Activated CD8-positive, alpha-beta memory T cell treated with anti-CD3 and anti-CD28 coated beads, Interleukin-2, amount 50 U/mL, for 1 hour (primary cell): ENCODE results near the gene CACUL1.
"Not testable (repeated sequence)": the region's sequence is repeated elsewhere in the genome, so short reads cannot be mapped to it uniquely, and the experiment has no call there.

Source experiments
- DNase-seq: peaks from one replicate; pipeline ENCODE4 v3.0.0-alpha.2; 2020; ENCODE audit errors: extremely low read depth

The CACUL1 gene

DNA sequence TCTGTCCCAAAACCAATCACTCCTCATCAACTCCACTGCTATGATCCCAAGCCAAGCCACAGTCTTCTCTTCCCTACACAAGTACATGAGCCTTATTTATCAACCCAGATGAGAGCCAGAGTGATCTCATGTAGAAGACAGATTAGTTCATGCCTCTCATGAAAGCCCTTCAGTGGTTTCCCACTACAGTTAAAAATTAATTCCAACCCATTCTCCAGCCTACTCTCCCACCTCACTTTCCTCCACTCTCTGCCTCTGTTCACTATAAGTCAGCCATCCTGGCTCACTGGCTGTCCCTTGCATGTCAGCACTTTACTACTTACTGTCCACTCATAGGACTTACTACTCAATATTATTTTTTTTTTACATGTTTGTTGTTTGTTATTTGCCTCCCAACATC, 67.3 kb downstream of the CACUL1 start:
- DNase-seq: no peak

DNA sequence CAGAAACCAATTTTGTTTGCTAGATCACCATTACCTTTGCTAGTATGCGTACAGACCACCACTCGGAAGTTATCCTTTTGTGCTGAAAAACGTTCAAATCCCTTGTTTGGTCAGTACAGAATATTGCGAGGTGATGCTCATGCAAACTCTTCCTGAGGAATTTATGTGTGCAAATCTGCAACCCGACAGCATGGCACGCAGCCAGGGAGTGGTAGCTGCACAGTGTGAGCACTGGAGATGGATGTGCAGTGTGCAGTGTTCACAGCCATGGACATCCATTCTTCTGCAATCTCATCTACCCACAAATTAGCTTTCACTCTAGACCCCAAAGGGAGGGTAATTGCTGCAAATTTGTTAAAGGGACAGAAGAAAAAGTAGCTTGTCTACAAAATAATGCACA, 72.2 kb downstream of the CACUL1 start:
- DNase-seq: no peak

DNA sequence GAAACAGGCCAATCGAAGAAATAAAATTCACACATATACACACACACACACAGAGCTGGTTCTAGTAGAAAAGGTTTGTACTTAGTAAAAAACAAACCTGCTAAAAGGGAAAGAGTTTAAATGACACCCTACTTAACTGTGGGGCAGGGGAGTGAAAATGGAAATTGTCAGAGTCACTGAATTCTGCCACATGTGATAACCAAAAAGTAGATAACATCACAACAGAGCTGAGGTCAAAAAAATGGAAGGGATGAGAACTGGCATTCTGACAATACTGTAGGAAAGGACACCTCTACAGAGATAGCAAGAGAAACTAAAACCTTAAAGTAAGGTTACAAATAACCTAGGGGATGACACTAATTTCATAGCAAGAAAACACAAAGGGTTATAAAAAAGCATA, 74.6 kb downstream of the CACUL1 start:
- no peak for DNase-seq

DNA sequence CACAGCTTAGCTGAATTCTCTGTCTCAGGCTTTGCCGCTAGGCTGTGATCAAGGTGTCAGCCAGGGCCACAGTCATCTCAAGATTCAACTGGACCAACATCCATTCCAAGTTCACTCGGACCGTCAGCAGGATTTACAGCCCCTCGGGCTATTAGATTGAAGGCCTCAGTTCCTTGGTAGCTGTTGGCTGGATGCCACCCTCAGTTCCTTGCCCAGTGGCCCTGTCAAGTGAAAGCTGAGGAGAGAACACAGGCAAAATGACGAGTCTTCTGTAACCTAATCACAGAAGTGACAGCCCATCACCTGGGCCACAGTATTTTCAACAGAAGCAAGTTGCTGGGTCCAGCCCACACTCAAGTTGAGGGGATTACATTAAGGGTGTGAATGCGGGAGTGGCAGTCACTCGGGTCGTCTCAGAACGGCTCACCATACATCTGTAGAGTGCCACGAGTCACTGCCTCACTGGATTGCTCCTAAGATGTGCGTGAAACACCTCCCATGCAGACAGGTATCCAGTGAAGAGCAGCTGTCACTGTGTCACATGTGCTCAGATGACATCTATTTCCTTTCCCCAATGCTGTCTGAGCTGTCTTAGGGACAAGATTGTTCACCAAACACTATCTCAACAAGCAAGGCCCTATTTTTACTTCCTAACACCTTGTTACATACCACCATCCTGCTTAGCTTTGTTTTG, 80.4 kb downstream of the CACUL1 start:
- no peak for DNase-seq

DNA sequence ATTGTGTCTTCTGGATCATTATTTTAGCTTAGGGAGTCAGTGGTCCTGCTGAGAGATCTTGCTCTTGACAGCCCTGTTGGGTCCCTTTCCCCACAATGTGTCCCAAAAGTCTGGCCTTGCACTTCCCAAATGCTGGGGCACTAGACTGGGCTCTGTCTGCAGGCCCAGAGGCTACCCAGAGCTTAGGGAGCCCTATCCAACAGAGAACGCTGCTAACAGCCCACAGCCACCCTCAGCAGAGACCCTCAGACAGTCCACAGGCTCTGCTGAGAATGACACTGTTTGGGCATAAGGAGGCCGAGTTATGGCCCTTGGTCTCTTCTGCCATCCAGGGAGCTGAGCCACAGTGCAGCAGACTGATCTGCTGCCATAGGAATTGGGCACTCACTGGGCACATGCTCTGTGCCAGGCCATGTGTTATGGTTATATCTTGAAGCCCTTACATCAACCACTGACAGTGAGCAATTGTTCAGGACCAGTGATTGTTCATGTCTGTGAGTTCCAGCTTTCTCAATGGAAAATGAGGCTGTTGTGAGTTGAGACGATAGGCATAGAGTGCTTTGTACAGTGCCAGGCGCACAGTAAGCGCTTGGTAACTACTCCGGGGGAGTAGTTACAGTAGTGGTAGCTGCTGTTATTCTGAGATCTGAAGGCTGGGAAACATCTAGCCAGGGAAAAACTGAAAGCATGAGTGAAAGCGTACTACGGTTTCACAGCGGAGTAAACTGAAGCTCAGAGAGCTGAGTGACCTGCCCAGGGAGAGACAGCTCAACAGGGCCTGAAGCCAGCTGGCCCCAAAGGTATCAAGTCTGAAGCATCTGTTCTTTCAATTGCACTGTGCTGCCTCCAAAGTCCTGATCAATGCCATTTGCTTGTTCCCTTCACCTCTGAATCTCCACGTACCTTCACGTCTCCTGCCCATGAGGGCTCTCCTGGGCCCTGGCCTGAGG, 81.7 kb downstream of the CACUL1 start:
- DNase-seq: no peak

DNA sequence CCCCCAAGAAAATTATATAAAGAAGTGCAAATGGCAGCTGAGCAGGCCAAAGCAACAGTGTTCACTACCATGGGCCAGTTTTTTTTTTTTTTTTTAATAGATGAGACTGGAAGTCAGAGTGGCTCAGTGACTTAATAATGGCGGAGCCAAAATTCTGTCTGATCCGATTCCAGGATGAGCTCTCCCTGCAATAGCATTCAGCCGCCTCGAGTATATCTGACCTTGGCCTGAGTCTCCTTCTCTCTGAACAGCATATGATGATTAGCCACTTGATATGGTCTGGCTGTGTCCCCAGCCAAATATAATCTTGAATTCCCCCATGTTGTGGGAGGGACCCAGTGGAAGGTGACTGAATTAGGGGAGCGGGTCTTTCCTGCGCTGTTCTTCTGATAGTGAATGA, 82.6 kb downstream of the CACUL1 start:
- no peak for DNase-seq

DNA sequence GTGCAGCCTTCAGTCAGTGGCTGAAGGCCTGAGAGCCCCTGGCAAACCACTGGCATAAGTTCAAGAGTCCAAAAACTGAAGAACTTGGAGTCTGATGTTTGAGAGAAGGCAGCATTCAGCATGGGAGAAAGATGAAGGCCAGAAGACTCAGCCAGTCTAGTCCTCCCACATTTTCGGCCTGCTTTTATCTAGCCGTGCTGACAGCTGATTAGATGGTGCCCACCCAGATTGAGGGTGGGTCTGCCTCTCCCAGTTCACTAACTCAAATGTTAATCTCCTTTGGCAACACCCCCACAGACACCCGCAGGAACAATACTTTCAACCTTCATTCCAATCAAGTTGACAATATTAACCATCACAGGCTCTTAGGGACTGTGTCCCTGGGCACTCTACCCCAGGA, 83.5 kb downstream of the CACUL1 start:
- DNase-seq: not testable (repeated sequence)

DNA sequence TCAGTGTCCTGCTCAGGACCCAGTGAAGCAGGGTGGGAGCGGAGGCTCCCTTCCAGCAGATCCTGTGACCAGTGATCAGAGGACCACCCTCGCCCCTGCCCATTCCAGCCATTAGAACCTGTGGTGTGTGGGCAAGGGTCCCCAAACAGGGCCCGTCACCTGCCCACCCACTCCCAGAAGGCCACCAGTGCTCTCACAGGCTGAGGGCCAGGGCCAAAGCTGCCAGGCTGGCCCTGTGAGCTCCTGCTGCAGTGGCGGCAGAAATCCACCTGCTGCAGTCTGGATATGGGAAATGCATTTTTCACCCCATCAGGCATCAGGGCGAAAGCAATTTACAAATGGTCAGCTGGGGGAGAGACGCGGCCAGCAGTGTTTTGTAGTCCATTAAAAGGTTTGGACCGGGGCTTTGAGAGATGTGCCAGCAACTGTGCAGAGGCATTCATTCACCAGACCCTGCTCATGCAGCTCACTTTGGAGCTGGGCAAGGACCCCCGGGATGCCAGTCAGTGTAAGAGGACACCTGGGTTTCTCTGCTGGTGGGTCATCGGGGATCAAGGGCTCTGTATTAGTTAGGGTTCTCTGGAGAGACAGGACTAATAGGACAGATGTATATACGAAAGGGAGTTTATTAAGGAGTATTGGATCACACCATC, 84.2 kb downstream of the CACUL1 start:
- no peak for DNase-seq

DNA sequence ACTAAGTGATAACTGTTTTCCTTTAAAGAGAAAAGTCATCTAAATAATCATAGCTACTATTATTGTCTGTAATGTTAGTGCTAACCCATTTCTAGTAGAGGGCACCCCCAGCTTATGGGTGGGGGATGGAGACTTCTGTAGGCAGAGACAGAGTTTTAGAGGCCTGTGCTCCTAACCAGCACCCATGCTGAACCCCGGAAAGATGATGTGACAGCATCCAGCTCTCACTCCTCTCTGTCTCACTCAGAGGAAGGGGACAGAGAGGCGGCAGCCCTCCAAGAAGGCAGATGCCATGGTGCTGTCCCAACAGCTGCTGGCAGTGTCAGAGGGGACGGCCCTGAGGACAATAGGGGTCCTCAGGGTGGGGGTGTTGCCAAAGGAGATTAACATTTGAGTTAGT, 84.9 kb downstream of the CACUL1 start:
- DNase-seq: no peak

DNA sequence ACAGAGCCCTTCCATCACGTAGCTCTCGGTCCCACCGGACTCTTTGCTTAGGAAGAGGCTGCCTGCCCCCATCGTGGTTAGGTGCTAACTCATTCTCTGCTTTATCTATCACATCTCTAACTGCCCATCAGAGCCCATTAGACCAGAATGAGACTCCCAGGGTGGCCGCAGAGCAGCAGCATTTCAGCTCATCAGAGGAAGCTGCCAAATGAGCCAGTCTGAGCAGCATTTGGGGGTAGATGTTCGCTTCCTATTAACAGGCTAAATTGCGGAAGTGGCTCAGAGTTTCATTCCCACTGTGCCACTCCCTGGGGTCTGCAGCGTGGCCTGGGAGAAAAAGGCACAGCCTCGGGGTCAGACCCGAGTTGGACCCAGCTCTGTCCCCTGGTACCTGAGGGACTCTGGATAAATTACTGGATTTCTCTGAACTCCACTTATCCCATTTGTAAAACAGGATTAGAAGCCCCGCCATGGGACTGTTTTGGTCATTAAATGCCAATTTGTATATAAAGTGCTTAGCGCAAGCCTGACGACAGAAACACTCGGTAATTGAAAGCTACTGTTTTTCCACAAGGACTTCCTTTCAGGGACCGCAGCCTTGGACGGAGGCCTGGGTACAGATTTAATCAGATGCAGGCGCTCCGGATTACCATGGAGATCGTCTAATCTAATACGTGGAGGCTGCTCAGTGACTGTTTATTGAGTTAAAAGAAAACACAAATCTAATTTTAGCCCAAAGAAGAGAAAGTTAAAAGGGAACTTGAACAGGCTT, 85.6 kb downstream of the CACUL1 start:
- DNase-seq: no peak

DNA sequence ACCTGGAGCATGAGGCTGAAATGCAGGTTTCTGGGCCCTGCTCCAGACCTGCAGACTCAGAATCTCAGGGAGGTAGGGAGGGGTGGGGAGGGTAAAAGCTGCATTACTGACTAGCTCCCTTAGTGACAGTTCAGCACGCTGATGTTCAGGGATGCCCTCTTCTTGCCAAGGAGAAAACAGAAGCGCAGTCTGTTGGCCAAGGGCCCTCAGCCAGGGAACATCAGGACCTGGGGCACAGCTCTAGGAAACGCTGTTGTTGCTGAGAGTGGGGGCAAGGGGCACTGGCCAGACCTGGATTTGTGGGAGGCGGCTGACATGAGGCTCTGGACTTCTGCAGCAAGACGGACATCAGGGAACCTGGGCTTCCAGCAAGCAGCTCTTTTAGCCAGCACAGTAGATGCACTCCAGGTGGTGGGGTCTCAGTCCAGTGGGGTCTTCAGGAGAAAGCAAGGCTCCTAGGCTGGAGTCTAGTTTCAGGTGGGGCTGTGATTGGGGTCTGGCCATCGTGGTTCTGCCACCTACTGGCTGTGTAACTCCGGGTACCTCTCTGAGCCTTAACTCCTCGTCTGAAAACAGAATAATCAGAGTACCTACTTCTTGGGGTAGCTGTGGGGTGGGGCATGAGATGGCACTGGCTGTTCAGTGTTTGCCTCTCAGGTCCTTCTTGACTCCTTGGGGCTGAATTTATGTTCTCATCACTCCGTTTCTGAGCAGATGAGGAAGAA, 86.4 kb downstream of the CACUL1 start:
- DNase-seq: no peak

DNA sequence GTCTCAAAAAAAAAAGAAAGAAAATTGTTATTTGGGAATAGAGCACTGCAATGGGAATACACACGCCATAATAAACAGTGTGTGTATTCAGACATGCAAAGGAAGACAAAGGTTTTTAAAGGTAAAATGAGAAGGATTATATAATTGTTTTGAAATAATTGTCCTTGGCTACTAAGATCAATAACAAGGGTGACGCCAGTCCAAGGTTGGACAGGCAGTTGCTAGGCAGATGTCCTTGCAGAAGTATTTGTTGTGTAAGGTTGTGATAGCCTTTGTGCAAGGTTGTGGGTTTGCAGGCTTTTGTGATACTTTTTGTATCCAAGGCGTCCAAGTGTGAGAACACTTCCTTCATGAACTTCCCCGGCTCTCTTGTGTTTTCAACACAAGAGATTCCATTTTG, 87.0 kb downstream of the CACUL1 start:
- no peak for DNase-seq

DNA sequence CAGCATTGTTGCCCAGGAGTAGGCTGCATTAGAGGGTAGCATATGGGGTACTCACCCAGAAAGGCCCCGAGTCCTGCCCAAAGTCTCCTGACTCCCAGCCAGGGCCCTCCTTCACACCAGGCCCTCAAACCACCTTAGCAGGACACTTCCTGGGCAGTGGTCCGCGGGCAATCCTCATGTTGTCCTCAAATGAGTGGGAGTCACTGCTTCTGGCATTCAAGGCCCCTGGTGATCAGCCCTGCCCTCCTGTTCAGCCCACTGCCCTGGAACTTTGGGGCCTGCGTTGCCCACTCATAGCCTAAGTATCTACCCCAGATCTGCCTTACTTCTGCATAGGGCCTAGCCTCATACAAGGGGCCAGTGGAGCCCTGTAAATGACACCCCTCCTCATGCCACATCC, 88.4 kb downstream of the CACUL1 start:
- no peak for DNase-seq

DNA sequence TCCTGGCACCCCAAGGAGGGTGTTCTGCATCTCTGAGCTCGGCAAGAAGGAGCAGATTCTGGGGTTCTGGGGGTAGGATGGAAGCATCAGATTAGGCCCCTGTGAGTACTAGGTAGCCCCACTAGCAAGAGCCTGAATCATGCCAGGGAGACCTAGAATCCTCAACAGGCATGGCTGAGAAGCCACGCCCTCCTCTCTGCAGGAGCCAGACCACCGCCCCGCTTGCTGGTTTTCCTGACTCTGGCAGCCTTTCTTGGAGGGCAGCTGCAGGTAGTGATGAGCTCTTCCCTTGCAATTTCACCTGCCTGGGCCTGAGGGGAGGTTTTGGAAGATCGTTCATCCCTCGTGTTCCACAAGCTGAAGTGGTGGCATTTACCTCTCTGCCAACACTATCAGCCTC, 90.4 kb downstream of the CACUL1 start:
- no peak for DNase-seq

DNA sequence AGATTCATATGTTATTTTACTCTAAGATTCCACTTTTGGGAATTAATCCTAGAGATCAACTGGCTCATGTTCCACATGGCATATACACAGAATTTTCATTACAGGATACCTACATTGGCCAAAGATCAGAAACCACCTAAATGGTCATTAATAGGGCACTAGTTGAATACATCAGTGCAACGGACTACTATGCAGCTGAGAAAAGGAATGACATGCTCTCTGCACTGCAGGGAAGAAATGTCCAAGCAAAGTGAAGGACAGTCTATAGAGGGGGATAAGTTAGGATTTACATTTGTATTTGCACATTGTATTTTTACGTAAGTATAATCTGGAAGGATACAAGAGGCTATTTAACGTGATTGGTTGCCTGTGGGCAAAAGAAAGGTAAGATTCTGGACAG, 91.6 kb downstream of the CACUL1 start:
- no peak for DNase-seq

DNA sequence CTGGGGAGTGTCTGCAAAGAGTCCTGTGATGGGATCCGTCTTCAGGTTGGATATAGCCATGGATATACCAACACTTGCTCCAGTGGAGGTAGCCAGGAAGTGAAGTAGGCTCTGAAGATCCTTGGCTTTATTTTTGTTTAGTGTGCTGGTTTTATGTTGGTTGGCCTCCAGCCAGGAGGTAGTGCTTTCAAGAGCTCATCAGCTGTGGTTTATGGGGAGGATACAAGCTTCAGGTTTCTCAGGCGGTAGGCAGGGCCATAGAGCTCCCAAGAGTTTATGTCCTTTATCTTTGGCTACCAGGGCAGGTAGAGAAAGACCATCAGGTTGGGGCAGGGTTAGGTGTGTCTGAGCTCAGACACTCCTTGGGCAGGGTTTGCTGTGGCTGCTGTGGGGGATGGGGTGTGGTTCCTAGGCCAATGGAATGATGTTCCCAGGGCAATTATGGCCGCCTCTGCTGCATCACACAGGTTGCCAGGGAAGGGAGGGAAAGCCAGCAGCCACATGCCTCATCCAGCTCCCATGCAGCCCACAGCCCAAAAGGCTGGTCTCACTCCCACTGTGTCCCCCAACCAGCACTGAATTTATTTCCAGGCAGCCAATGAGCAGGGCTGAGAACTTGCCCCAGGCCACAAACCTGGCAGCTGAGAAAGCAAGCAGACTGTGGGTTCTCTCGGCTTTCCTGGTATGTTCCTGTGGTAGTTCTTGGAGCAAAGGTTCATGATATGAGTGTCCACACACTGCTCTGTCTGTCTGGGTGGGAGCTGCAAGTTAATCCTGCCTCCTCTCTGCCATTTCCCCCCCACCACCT, 92.3 kb downstream of the CACUL1 start:
- no peak for DNase-seq

DNA sequence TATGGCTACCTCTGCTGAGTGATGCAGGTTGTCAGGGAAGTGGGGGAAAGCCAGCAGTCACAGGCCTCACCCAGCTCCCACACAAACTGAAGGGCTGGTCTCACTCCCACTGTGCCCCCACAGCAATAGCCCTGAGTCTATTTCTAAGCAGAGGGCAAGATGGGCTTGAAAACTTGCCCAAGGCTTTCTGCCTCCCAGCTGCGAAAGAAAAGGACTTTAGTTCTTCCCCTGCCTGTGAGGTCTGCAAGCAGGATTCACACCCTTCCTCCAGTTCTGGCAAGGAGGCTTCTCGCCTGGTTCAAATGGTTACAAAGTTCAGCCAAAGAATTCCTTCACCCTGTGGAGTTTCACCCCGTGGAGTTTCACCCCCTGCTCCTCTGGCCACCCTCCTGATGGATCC, 96.0 kb downstream of the CACUL1 start:
- no peak for DNase-seq

DNA sequence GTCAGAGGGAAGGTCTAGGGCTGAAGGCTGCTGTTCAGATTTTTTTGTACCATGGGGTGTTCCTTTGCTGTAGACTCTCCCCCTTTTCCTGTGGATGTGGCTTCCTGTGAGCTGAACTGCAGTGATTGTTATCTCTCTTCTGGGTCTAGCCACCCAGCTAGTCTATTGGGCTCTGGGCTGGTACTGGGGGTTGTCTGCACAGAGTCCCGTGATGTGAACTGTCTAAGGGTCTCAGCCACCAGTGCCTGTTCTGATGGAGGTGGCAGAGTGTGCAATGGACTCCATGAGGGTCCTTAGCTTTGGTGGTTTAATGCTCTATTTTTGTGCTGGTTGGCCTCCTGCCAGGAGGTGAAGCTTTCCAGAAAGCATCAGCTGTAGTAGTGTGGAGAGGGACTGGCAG, 96.6 kb downstream of the CACUL1 start:
- not testable (repeated sequence) for DNase-seq

DNA sequence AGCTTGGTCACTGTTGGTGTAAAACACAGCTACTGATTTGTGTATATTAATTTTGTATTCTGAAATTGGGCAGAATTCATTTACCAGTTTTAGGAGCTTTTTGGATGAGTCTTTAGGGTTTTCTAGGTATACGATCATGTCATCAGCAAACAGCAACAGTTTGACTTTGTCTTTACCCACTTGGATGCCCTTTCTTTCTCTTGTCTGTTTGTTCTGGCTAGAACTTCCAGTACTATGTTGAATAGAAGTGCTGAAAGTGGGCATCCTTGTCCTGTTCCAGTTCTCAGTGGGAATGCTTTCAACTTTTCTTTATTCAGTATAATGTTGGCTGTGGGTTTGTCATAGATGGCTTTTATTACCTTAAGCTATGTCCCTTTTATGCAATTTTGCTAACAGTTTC, 109.5 kb downstream of the CACUL1 start:
- DNase-seq: not testable (repeated sequence)

DNA sequence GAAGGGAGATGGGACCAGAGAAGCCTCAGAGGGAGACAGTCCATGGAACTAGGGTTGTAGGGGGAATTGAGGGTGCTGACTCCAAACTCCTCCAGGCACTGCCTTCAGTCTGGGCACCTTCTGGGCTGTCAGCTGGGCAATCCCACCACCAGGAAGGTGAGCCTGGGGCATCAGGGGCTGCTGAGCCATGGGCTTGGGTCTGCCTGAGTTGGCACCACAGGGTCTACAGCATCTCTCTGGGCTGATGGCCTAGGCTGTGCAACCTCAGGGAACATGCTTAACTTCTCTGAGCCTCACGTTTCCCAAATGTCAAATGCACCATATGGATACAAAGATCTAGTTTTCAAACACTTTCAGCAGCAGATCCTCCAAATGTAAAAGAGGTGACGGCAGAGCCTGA, 112.5 kb downstream of the CACUL1 start:
- no peak for DNase-seq
